Liver (tissue), 9 donors: ENCODE data around the gene METTL5. TPM values are rescaled to one million over a fixed set of nuclear protein-coding genes. Genes with fewer than 3 reads are reported as not detected.
A peak's percentile ranks its signal among the peaks of the same experiment; 100 is the strongest.

Source experiments
- DNase-seq: peaks from one replicate; pipeline ENCODE4 v3.0.0-alpha.2; 2017; ENCODE audit warnings: low spot score
- H3K27ac ChIP-seq, 2 donors: one replicate each; pipeline ENCODE4 v1.7.0; 2013; ENCODE audit warnings: inconsistent platforms in 2 of 2, low read length in 2 of 2, control low read depth in 1 of 2, low read depth in 1 of 2, mild to moderate bottlenecking in 1 of 2
- H3K27me3 ChIP-seq, 4 donors: one replicate each; pipeline versions ENCODE4 v1.6.1 to v1.7.0; 2013; ENCODE audit warnings: low read length in 3 of 4, inconsistent platforms in 1 of 4, mild to moderate bottlenecking in 1 of 4, moderate library complexity in 1 of 4; ENCODE audit not compliant: control insufficient read depth in 4 of 4, insufficient read depth in 4 of 4
- H3K36me3 ChIP-seq, 4 donors: one replicate each; pipeline versions ENCODE4 v1.6.1 to v1.7.0; 2013; ENCODE audit warnings: low read length in 3 of 4, mild to moderate bottlenecking in 3 of 4, low read depth in 1 of 4, moderate library complexity in 1 of 4; ENCODE audit not compliant: control insufficient read depth in 4 of 4, insufficient read depth in 3 of 4
- H3K4me1 ChIP-seq, 4 donors: one replicate each; pipeline versions ENCODE4 v1.6.1 to v1.7.0; 2013; ENCODE audit warnings: low read length in 3 of 4, mild to moderate bottlenecking in 3 of 4, moderate library complexity in 1 of 4; ENCODE audit not compliant: control insufficient read depth in 4 of 4, insufficient read depth in 4 of 4
- H3K4me3 ChIP-seq, 3 donors: one replicate each; pipeline versions ENCODE4 v1.6.1 to v1.7.0; 2013; ENCODE audit warnings: low read length in 3 of 3, control low read depth in 1 of 3, low read depth in 1 of 3, mild to moderate bottlenecking in 1 of 3
- H3K9ac ChIP-seq, 2 donors: one replicate each; pipeline ENCODE4 v1.7.0; 2013; ENCODE audit warnings: low read length in 2 of 2, mild to moderate bottlenecking in 2 of 2, moderate library complexity in 2 of 2, control low read depth in 1 of 2, low read depth in 1 of 2
- H3K9me3 ChIP-seq, 4 donors: one replicate each; pipeline versions ENCODE4 v1.6.1 to v1.7.0; 2013; ENCODE audit warnings: low read length in 3 of 4; ENCODE audit not compliant: control insufficient read depth in 4 of 4
- CTCF ChIP-seq: fragments of 150-350 bp; IDR thresholded peaks from 2 replicates; pipeline ENCODE4 v1.5.1; 2017; ENCODE audit warnings: improper control_type of control experiment, low read depth, low read length; ENCODE audit not compliant: missing input control
- FOXA1 ChIP-seq: IDR thresholded peaks from 2 replicates; pipeline ENCODE4 v1.6.1; 2016; ENCODE audit warnings: antibody characterized with exemption
- FOXA2 ChIP-seq: IDR thresholded peaks from 2 replicates; pipeline ENCODE4 v1.6.1; 2016; ENCODE audit warnings: antibody characterized with exemption
- HNF4A ChIP-seq, 2 donors: conservative IDR thresholded peaks; 2 replicates each; pipeline ENCODE4 v1.6.1; 2016; ENCODE audit warnings: antibody characterized with exemption in 2 of 2, mild to moderate bottlenecking in 2 of 2
- RAD21 ChIP-seq, 2 donors: IDR thresholded peaks; 2 replicates each; pipeline ENCODE4 v1.6.1; 2016; ENCODE audit warnings: antibody characterized with exemption in 2 of 2, mild to moderate bottlenecking in 2 of 2
- RXRA ChIP-seq, 2 donors: IDR thresholded peaks; 2 replicates each; pipeline ENCODE4 v1.6.1; 2017 to 2018; ENCODE audit warnings: antibody characterized with exemption in 2 of 2, mild to moderate bottlenecking in 1 of 2
- SP1 ChIP-seq: IDR thresholded peaks from 2 replicates; pipeline ENCODE4 v1.6.1; 2018; ENCODE audit warnings: antibody characterized with exemption, mild to moderate bottlenecking
- TAF1 ChIP-seq: conservative IDR thresholded peaks from 2 replicates; pipeline ENCODE4 v1.6.1; 2016; ENCODE audit warnings: antibody characterized with exemption, mild to moderate bottlenecking
- WGBS: extraction: QIAGEN DNeasy Blood & Tissue Kit; methylation state at CpG from one replicate; pipeline ENCODE4 v1.1.7; 2013; 5-methylcytosine and 5-hydroxymethylcytosine counted together
- polyA plus RNA-seq, 2 donors: library from polyadenylated mRNA; stranded (reverse) in 1 of 2; unstranded in 1 of 2; fragments of 200-250 nt in 1 of 2; fragments of >200 nt in 1 of 2; fragmentation: Nextera tagmentation in 1 of 2; extraction: Ambion mirVana in 1 of 2; gene quantifications; one replicate each; pipeline versions ENCODE4 v1.2.1 to v1.2.3, GENCODE V29; 2013 to 2015
- total RNA-seq, 2 donors: library from RNA; depleted of rRNA; stranded (reverse); fragments of >200 nt; gene quantifications; one replicate each; pipeline ENCODE4 v1.2.3, GENCODE V29; 2014
- donor health status: healthy.
- donor health status: healthy.
- donor health status: healthy.
- donor health status: healthy.
- donor health status: healthy.

METTL5 gene
- total and polyA plus RNA-seq, 4 donors: 15.4 to 35.6 (median 22.8) TPM

- Histone ChIP-seq H3K9me3 (no peaks in the 10 kb centered on the region), H3K9ac (no peak overlapping the region), H3K4me3 (peak overlapping the region; percentile 38 to 69 (median 58)), H3K4me1 (peaks cover 4 to 13% (median 7%) of the 10 kb centered on the region in 4 donors), H3K36me3 (no peaks in the 10 kb centered on the region), H3K27ac (no peak overlapping the region), H3K27me3 (no peaks in the 10 kb centered on the region)
- no peak for TF ChIP-seq RXRA (IDR thresholded peaks at IDR 0.05)
- no peak for TF ChIP-seq TAF1
- TF ChIP-seq RAD21 (IDR thresholded peaks at IDR 0.05): peak in 1 of 2 donors; percentile 15
- peak; percentile 35 for DNase-seq
- WGBS: 15% methylated on average over 72 of the region's 72 CpGs
These were observed 56.3 kb downstream of the METTL5 start for GRCh38 chr2:169768262-169768995.

- Histone ChIP-seq H3K4me3 (no peak overlapping the region), H3K4me1 (peaks cover 3 to 13% (median 8%) of the 10 kb centered on the region in 4 donors), H3K27ac (no peak overlapping the region), H3K36me3 (no peaks in the 10 kb centered on the region), H3K9ac (no peak overlapping the region), H3K27me3 (no peaks in the 10 kb centered on the region), H3K9me3 (no peaks in the 10 kb centered on the region)
- peak; percentile 65 for DNase-seq
- 17% methylated on average over 12 of the region's 12 CpGs for WGBS
- no peak for TF ChIP-seq FOXA2
- peak; percentile 69 for TF ChIP-seq CTCF
- TF ChIP-seq RAD21 (IDR thresholded peaks at IDR 0.05): peak; percentile 88 to 93
These were observed 57.3 kb downstream of the METTL5 start for GRCh38 chr2:169767243-169767888.

GRCh38 chr2:169765523-169765922, 59.2 kb downstream of the METTL5 start:
- H3K4me3 ChIP-seq: no peak overlapping the region
- no peaks in the 10 kb centered on the region for H3K36me3 ChIP-seq
- no peak overlapping the region for H3K9ac ChIP-seq
- DNase-seq: no peak
- TF ChIP-seq RXRA (IDR thresholded peaks at IDR 0.05) (peak; percentile 44 to 80), FOXA1 (no peak), SP1 (peak; percentile 42), CTCF (no peak), HNF4A (conservative IDR thresholded peaks at IDR 0.05) (peak in 1 of 2 donors; percentile 33), RAD21 (IDR thresholded peaks at IDR 0.05) (no peak)
- peaks cover 4 to 24% (median 18%) of the 10 kb centered on the region in 4 donors for H3K4me1 ChIP-seq
- no peak overlapping the region for H3K27ac ChIP-seq
- H3K9me3 ChIP-seq: no peaks in the 10 kb centered on the region
- H3K27me3 ChIP-seq: no peaks in the 10 kb centered on the region
- WGBS: 54% methylated on average over 6 of the region's 6 CpGs
